Thyroid gland (tissue), 4 donors: ENCODE data around the gene ABCA3. TPM values are rescaled to one million over a fixed set of nuclear protein-coding genes. Genes with fewer than 3 reads are reported as not detected.

Source experiments
- DNase-seq, 2 donors: peaks; one replicate each; pipeline ENCODE4 v3.0.0-alpha.2; 2019
- H3K27ac ChIP-seq, 3 donors: fragments of 200-600 bp; sonication (generic); 1 replicate in 2 of 3; 2 replicates in 1 of 3; pipeline ENCODE4 v1.5.1; 2016 to 2019; ENCODE audit warnings: mild to moderate bottlenecking in 1 of 3, moderate library complexity in 1 of 3
- H3K27me3 ChIP-seq: fragments of 200-600 bp; sonication (generic); one replicate; pipeline ENCODE4 v1.5.1; 2019
- H3K36me3 ChIP-seq, 2 donors: fragments of 200-600 bp; sonication (generic); one replicate each; pipeline ENCODE4 v1.5.1; 2016 to 2019
- H3K4me1 ChIP-seq, 2 donors: fragments of 200-600 bp; sonication (generic); one replicate each; pipeline ENCODE4 v1.5.1; 2017 to 2019
- H3K4me3 ChIP-seq, 3 donors: fragments of 200-600 bp; sonication (generic); replicated peaks in 1 of 3; 1 replicate in 2 of 3; 2 replicates in 1 of 3; pipeline ENCODE4 v1.5.1; 2016; ENCODE audit warnings: mild to moderate bottlenecking in 1 of 3
- H3K9me3 ChIP-seq: fragments of 200-600 bp; sonication (generic); one replicate; pipeline ENCODE4 v1.5.1; 2017
- CTCF ChIP-seq, 6 experiments: fragments of 200-600 bp in 3 of 6; fragments of 450-650 bp in 3 of 6; sonication (generic) in 3 of 6; IDR thresholded peaks; one replicate each; pipeline ENCODE4 v1.5.1; 2016 to 2019; ENCODE audit warnings: antibody characterized with exemption in 6 of 6, mild to moderate bottlenecking in 2 of 6, inconsistent platforms in 1 of 6, moderate library complexity in 1 of 6
- POLR2A ChIP-seq, 2 donors: fragments of 450-650 bp; IDR thresholded peaks; one replicate each; pipeline ENCODE4 v1.6.1; 2017; ENCODE audit warnings: antibody characterized with exemption in 2 of 2, mild to moderate bottlenecking in 2 of 2, moderate library complexity in 1 of 2
- WGBS, 2 donors: methylation state at CpG; one replicate each; pipeline ENCODE4 v1.1.5; 2017; 5-methylcytosine and 5-hydroxymethylcytosine counted together
- intact Hi-C: fragments of 100-400 bp; cut with DNase I; formaldehyde crosslinking; loops from one replicate; pipeline ENCODE4 v1.15.1; 2023
- total RNA-seq, 4 donors: library from RNA; depleted of rRNA; stranded (reverse); fragments of >200 nt; gene quantifications; one replicate each; pipeline ENCODE4 v1.2.3, GENCODE V29; 2016

ABCA3 gene
- total RNA-seq, 4 donors from 2014 or later: 36.5 to 66.7 (median 60.4) TPM

GRCh38 chr16:2385190-2385836 lies 44.8 kb upstream of the ABCA3 start:
- Histone ChIP-seq H3K27ac (peak overlapping the region in 1 of 3 donors; percentile 36), H3K27me3 (no peaks in the 10 kb centered on the region), H3K4me3 (no peak overlapping the region), H3K4me1 (no peaks in the 10 kb centered on the region), H3K36me3 (no peaks in the 10 kb centered on the region), H3K9me3 (no peaks in the 10 kb centered on the region)
- no peak for TF ChIP-seq POLR2A (IDR thresholded peaks at IDR 0.05)
- no peak for TF ChIP-seq CTCF (IDR thresholded peaks at IDR 0.05)
- intact Hi-C loops: no loop called here
- WGBS, 2 donors: 50 to 61% methylated on average over 3 of the region's 3 CpGs
- DNase-seq: peak; percentile 17 to 18

GRCh38 chr16:2384426-2384825 lies 43.9 kb upstream of the ABCA3 start:
- H3K36me3 ChIP-seq: no peaks in the 10 kb centered on the region
- WGBS, 2 donors: 36 to 46% methylated on average over 2 of the region's 2 CpGs
- no peak overlapping the region for H3K27ac ChIP-seq
- intact Hi-C loops: no loop called here
- DNase-seq: no peak
- no peak for TF ChIP-seq CTCF (IDR thresholded peaks at IDR 0.05)
- no peak for TF ChIP-seq POLR2A (IDR thresholded peaks at IDR 0.05)
- H3K4me1 ChIP-seq: no peaks in the 10 kb centered on the region
- no peaks in the 10 kb centered on the region for H3K9me3 ChIP-seq
- no peaks in the 10 kb centered on the region for H3K27me3 ChIP-seq
- no peak overlapping the region for H3K4me3 ChIP-seq

GRCh38 chr16:2383501-2383900 lies 43.0 kb upstream of the ABCA3 start:
- Histone ChIP-seq H3K36me3 (no peaks in the 10 kb centered on the region), H3K4me1 (no peaks in the 10 kb centered on the region), H3K27ac (no peak overlapping the region), H3K9me3 (no peaks in the 10 kb centered on the region), H3K27me3 (no peaks in the 10 kb centered on the region), H3K4me3 (no peak overlapping the region)
- intact Hi-C loops: no loop called here
- DNase-seq: no peak
- 96 to 97% methylated on average over 1 of the region's 1 CpG for WGBS, 2 donors
- TF ChIP-seq POLR2A (IDR thresholded peaks at IDR 0.05): no peak
- TF ChIP-seq CTCF (IDR thresholded peaks at IDR 0.05): no peak

- Histone ChIP-seq H3K4me1 (no peaks in the 10 kb centered on the region), H3K27me3 (no peaks in the 10 kb centered on the region), H3K4me3 (no peak overlapping the region), H3K27ac (no peak overlapping the region), H3K9me3 (no peaks in the 10 kb centered on the region), H3K36me3 (no peaks in the 10 kb centered on the region)
- TF ChIP-seq POLR2A (IDR thresholded peaks at IDR 0.05): no peak
- TF ChIP-seq CTCF (IDR thresholded peaks at IDR 0.05): no peak
- 68 to 70% methylated on average over 3 of the region's 3 CpGs for WGBS, 2 donors
- intact Hi-C loops: no loop called here
- DNase-seq: no peak
Observed at GRCh38 chr16:2374644-2375043, 34.1 kb upstream of the ABCA3 start.

GRCh38 chr16:2373176-2373575 lies 32.6 kb upstream of the ABCA3 start:
- Histone ChIP-seq H3K27ac (no peak overlapping the region), H3K4me1 (no peaks in the 10 kb centered on the region), H3K9me3 (no peaks in the 10 kb centered on the region), H3K36me3 (no peaks in the 10 kb centered on the region), H3K4me3 (no peak overlapping the region), H3K27me3 (no peaks in the 10 kb centered on the region)
- WGBS, 2 donors: 90 to 92% methylated on average over 4 of the region's 4 CpGs
- TF ChIP-seq CTCF (IDR thresholded peaks at IDR 0.05) (no peak), POLR2A (IDR thresholded peaks at IDR 0.05) (no peak)
- DNase-seq: no peak
- intact Hi-C loops: no loop called here
